Fibroblast of mammary gland (primary cell): ENCODE data around the gene NRXN3.

Experiments used
- DNase-seq: peaks from one replicate; pipeline ENCODE4 v3.0.0-alpha.2; 2010; ENCODE audit warnings: low read depth
- H3K4me3 ChIP-seq: 2 replicates; pipeline ENCODE4 v1.5.1; 2011; ENCODE audit warnings: low read depth, mild to moderate bottlenecking, low read length, moderate library complexity; ENCODE audit not compliant: control insufficient read depth
- CTCF ChIP-seq: conservative IDR thresholded peaks from 2 replicates; pipeline ENCODE4 v1.5.1; 2011; ENCODE audit warnings: low read depth, low read length, inconsistent platforms; ENCODE audit not compliant: control insufficient read depth, insufficient read depth

NRXN3 gene

GRCh38 chr14:78674820-78675219 lies 504.6 kb downstream of the NRXN3 start:
- no peak overlapping the region for H3K4me3 ChIP-seq
- DNase-seq = no peak
- TF ChIP-seq CTCF = no peak

- H3K4me3 ChIP-seq = no peak overlapping the region
- no peak for TF ChIP-seq CTCF
- DNase-seq = no peak
Measured at GRCh38 chr14:78683206-78683605, 513.0 kb downstream of the NRXN3 start.

GRCh38 chr14:78683981-78684380 lies 513.8 kb downstream of the NRXN3 start:
- TF ChIP-seq CTCF = no peak
- no peak overlapping the region for H3K4me3 ChIP-seq
- no peak for DNase-seq

GRCh38 chr14:78688503-78688902 lies 518.3 kb downstream of the NRXN3 start:
- DNase-seq = no peak
- TF ChIP-seq CTCF = no peak
- no peak overlapping the region for H3K4me3 ChIP-seq

GRCh38 chr14:78690836-78691235 lies 520.7 kb downstream of the NRXN3 start:
- no peak for TF ChIP-seq CTCF
- H3K4me3 ChIP-seq = no peak overlapping the region
- DNase-seq = peak; percentile 36

GRCh38 chr14:78697341-78697740 lies 527.2 kb downstream of the NRXN3 start:
- peak; percentile 49 for DNase-seq
- no peak overlapping the region for H3K4me3 ChIP-seq
- TF ChIP-seq CTCF = peak; percentile 60

GRCh38 chr14:78698991-78699390 lies 528.8 kb downstream of the NRXN3 start:
- no peak for DNase-seq
- no peak overlapping the region for H3K4me3 ChIP-seq
- no peak for TF ChIP-seq CTCF
